Measurements from ENCODE around the gene U2AF2.

U2AF2 gene

DNA sequence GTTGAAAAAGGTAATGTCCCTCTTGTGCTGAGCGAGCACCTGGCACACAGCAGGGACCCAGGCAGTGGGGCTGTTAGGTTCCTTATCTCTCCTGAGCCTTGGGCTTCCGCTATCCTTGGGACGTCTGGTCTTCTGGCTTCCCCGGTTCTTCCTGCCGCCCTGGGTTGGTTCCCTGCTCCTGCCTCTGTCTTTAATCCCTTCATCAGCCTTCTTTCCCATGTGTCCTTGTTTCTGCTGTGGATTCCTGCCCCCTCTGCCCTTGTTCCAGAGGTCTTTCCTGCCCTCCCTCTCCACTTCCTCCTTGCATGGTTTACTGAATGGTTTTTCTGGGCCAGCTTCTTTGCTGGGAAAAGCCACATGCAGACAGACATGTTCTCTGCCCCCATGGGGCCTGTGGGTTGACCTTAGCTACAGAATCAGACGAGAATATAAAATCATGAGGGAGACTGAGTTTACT is 22.8 kb downstream of the U2AF2 start:
- peak; percentile 30 for DNase-seq

- peak; percentile 35 for DNase-seq
Observed at GRCh38 chr19:55678121-55678671, 23.4 kb downstream of the U2AF2 start.

- DNase-seq = no peak
Observed at GRCh38 chr19:55679343-55680257, 24.8 kb downstream of the U2AF2 start.

DNA sequence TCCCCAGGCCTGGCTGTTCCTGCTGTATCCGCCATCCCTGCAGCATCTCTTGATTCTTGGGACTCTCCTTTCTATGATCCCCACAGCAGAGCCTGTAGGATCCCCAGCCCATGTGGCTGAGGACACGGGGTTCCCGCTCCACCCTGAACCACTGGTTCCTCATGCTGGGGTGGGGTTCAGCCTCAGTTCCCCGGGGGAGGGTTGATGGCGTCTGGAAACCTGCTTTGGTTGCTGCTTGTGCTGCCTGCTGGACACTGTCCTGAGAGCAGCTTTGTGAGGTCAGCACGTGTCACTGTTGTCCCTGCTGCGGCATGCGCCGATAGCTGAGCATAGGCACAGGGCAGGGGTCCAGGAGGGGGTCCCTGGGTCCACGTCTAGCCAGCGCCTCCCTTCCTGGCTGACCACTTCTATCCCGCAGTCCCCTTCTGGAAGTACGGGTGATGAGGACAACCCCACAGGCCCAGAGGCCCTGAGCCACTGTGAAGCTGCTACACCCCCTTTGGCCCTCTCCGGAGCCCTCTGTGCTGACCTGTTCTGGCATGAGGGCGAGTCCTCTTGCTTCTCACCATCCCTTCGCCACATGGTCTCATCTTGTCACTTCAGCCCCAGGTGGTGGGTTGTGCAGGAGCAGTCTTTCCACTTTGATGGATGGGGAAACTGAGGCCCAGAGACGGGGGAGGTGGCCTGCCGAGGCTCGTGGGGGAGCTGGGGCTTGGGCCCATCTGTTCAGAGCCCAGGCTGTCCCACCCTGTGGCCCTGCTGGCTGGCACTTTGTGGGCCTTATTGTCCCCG is 25.7 kb downstream of the U2AF2 start:
- DNase-seq = no peak

DNA sequence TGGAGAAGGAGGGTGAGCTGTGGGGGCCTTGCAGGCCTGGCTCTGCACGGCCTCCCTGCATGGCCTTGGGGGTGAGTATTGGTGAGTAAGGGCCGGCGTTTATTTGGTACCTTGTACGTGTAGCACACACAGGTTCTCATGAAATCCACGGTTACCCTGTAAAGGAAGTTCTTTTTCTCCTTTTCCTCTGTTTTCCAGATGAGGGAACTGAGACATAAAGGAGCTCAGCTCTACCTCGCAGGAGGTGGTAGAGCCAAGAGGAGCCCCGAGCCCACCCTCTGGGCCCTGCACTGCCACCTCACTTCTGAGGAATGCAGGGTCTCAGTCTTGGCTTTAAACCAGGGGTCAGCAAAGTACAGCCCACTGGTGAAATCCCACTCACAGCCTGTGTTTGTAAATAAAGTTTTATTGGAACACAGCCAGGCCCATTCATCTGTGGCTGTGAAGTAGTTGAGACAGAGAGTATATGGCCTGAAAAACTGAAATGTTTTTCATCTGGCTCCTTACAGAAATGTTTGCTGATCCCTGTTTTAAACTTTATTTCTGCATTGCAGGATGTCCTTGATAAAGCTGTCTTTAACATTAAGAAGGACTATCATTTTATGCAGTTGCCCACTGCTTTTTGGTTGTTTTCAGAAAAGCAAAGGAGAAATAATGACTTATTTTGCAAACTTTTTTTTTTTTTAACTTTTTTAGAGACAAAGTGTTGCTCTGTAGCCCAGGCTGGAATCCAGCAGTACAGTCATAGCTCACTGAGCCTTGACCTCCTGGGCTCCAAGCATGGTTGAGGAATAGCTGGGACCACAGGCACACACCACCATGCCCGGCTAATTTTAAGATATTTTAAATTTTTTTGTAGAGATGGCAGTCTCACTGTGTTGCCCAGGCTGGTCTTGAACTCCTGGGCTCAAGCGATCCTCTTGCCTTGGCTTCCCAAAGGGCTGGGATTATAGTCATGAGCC is 26.6 kb downstream of the U2AF2 start:
- no peak for DNase-seq

DNA sequence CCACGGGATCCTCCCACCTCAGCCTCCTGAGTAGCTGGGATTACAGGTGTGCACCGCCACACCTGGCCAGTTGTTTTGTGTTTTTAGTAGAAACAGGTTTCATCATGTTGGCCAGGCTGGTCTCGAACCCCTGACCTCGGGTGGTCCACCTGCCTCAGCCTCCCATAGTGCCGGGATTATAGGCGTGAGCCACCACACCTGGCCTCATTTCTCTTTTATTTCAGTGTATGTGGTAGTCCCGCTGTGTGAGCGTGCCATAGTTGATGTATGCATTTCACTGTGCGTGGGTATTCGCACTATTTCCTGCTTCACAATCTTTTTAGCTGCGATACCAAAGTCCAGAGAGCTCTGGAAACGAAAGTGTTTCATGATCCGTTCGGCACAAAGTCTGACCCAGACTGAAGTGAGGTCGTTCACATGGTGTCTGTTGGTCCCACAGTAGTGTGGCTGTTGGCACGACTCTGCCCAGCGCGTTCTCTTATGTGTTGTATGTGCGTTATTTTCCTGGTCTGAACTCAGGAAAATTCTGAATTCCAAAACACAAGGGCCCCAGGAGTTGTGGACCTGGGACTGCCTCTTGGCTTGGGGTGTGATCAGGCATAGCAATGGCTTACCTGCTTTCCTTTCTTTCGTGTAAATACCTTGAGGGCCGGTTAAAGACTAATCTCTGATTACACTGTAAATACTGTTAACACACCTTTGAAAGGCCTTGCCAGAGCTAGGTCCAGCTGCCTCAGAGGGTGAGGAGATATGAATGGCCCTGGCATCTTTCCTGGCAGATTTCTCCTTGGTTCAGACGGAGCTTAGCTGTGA is 28.8 kb downstream of the U2AF2 start:
- no peak for DNase-seq

DNA sequence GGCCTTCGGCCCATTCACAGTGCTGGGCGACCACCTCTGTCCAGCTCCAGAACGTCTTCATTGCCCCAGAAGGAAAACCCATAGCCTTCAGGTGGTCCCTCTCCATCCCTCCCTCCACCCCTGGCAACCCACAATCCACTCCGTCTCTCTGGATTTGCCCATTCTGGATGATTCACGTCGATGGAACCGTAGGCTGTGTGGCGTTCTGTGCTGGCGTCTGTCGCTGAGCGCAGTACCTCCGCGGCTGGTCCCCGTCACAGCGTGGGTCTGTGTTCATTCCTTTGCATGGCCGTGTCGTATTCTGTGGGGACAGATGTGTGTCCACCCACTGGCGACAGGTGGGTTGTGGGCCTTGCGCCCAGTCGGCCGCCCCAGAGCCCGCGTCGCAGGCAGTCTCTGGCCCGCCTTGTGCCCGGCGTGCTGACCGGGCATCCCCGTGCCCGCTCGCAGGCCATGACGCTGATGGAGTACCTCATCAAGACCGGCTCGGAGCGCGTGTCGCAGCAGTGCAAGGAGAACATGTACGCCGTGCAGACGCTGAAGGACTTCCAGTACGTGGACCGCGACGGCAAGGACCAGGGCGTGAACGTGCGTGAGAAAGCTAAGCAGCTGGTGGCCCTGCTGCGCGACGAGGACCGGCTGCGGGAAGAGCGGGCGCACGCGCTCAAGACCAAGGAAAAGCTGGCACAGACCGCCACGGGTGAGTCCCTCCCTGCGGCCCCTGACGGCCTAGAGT is 30.3 kb downstream of the U2AF2 start:
- DNase-seq = no peak

- DNase-seq = no peak
Observed at GRCh38 chr19:55685776-55686175, 30.9 kb downstream of the U2AF2 start.

- DNase-seq = no peak
Observed at GRCh38 chr19:55686311-55687050, 31.6 kb downstream of the U2AF2 start.

GRCh38 chr19:55687281-55688201 is 32.7 kb downstream of the U2AF2 start:
- no peak for DNase-seq

DNA sequence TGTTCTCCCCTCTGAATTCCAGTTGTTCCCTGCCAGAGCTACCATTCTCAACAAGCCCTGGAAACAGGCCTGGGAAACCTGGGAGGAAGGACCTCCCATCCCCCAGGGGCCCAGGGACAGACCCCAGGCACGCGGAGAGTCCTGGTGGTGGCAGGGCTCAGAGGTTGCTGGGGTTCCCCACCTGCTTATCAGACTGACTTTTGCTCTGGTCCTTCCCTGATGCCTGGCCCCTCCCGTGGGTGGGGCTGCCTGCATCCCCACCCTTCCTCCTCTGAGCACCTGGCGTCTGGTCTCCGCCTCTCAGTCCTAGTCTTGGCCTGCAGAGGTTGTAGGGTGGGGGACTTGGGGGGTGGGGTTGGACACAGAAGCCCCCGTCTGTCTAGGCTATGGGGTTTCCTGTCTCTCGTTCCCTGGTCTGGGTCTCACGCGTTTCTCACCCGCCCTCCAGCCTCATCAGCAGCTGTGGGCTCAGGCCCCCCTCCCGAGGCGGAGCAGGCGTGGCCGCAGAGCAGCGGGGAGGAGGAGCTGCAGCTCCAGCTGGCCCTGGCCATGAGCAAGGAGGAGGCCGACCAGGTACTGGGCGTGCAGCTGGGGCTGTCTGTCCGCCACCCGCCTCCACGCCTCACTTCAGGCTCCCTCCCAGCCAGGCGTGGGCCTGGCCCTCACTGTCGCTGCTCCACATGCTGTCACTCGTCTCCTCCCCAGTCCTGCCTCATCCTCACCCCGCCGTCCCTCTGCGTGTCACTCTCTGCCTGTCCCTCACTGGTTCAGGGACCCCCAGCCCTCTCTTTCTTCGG is 33.8 kb downstream of the U2AF2 start:
- no peak for DNase-seq

- DNase-seq = no peak
Observed at GRCh38 chr19:55689411-55690108, 34.7 kb downstream of the U2AF2 start.

GRCh38 chr19:55690109-55690768 is 35.4 kb downstream of the U2AF2 start:
- no peak for DNase-seq

- no peak for DNase-seq
Observed at GRCh38 chr19:55690769-55691545, 36.1 kb downstream of the U2AF2 start.

GRCh38 chr19:55691561-55692481 is 37.0 kb downstream of the U2AF2 start:
- no peak for DNase-seq
